Stimulated activated CD4-positive, alpha-beta T cell treated with anti-CD3 and anti-CD28 coated beads, Interleukin-1b, Interleukin-23, amount 100 ng/mL, for 1 hour (primary cell): ENCODE data around the gene SPOCD1.
A peak's percentile ranks its signal among the peaks of the same experiment; 100 is the strongest.

ENCODE experiments used
- DNase-seq, 2 donors: peaks; one replicate each; pipeline ENCODE4 v3.0.0-alpha.2; 2020; ENCODE audit warnings: low read depth in 2 of 2

The SPOCD1 gene

DNA sequence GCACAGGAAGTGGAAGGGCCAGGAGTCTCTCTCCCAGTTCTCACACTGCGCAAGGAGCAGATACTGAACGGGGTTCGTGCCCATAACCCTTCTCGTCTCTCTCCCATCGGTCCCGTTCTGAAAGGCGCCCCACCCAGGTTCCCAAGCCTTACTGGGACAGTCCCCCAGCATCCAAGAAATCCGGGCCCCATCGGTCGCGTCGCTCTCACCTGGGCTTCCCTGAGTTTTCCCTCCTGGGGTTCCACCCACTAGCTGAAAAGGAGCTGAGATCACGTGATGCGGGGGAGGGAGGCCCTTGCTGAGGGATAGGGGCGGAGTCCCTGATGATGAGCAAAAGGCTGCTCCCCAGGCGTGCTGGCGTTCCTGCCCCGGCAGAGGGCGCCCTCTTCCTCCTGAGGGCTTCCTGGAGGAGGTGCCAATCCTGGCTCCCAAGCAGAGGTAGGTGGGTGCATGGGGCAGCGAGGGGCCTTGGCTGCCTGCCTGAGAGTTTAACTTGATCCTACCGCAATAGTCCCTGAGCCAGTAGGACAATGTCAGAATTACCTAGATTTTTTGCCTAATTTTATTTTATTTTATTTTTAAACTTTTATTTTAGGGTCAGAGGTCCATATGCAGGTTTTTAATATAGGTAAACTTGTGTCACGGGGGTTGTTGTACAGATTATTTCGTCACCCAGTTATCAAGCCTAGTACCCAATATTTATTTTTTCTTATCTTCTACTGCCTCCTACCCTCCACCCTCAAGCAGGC lies at the start of gene SPOCD1:
SPOCD1 (minus strand) TSS at position 271 of the 749 bp plus-strand sequence. CDS start 689 bp downstream, outside the sequence.
- peak; percentile 50 to 74 for DNase-seq

DNA sequence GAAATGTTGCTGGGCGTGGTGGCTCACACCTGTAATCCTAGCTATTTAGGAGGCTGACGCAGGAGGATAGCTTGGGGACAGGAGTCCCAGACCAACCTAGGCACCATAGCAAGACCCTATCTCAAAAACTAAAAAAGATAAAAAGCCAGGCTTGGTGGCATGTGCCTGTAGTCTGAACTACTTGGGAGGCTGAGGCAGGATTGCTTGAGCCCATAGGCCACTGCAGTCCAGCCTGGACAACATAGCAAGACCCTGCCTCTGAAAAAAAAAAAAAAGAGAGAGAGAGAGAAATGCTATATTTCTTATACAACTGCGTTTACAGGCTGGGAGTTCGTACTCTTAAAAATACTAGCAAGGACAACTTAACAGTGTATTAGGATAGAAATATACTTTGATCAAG lies 46.2 kb upstream of the SPOCD1 start:
- DNase-seq: no peak

DNA sequence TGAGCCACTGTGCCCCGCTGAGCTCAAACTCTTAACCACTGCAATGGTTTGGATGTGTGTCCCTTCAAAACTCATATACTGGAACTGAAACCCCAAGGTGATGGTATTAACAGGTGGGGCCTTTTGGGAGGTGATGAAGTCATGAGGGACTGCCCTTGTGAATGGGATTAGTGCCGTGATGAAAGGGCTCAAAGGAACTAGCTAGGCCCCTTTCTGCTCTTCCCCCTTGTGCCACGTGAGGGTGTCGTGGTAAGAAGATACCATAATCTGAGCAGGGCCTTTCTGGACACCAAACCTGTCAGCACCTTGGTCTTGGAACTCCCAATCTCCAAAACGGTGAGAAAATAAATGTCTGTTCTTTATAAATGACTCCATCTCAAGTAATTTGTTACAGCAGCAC lies 45.5 kb upstream of the SPOCD1 start:
- no peak for DNase-seq

DNA sequence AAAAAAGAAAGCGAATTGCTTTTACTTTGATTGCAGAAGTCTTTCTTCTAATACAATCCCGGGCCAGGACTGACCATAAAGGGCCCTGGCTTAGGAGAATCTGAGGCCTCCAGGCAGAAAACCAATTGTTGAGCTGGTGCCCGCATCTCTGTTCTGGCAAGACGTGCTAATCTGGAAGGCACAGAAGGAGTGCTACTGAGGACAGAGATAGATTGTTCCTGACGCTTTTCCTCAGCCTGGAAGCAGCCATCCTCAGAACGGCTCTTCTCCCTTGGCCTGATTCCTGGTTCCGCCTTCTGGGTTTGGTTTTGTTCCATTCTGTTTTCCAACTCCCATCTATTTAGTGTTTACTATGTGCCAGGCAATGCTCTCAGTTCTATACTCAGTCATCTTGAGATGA lies 44.8 kb upstream of the SPOCD1 start:
- DNase-seq: no peak

DNA sequence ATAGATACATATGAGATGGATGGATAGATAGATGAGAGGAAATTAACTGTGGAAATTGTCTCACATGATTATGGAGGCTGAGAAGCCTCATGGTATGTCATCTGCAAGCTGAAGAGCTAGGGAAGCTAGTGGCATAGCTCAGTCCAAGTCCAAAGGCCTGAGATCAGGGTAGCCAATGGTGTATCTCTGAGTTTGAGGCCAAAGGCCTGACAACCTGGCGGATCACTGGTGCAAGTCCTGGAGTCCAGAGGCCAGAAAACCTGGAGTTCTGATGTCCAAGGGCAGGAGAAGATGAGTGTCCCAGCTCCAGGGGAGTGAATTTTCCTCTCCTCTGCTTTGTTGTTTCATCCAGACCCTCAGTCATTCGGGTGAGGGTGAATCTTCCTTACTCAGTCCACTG lies 43.9 kb upstream of the SPOCD1 start:
- no peak for DNase-seq

DNA sequence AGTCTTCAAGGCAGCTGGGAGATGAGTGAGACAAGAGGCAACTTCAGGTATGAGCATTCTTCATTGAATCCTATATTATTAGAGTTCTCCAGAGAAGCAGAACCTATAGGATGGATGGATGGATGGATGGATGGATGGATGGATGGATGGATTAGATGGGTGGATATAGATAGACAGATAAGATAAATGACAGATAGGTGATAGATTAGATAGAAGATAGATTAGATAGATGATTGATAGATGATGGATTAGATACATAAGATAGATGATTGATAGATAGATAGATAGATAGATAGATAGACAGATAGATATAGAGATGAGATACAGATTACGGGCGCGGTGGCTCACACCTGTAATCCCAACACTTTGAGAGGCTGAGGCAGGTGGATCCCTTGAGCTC lies 43.2 kb upstream of the SPOCD1 start:
- DNase-seq: no peak

DNA sequence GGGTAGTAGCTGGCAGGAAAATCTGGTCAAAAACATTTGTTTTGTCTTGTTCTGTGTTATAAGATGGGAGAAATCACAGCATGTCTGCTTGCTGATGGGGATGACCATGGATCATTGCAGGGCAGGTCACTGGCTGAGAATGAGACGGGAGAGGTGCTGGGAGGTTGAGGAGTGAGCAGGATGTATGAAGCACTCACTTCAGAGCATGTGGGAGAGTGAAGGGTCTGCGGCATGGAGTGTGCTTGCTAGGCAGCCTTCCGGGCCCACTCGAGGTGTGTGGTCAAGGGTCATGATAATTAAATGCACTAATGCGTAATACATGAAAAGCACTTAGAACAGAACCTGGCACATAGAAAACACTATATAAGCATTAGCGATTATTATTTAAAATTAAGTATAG lies 42.0 kb upstream of the SPOCD1 start:
- no peak for DNase-seq

DNA sequence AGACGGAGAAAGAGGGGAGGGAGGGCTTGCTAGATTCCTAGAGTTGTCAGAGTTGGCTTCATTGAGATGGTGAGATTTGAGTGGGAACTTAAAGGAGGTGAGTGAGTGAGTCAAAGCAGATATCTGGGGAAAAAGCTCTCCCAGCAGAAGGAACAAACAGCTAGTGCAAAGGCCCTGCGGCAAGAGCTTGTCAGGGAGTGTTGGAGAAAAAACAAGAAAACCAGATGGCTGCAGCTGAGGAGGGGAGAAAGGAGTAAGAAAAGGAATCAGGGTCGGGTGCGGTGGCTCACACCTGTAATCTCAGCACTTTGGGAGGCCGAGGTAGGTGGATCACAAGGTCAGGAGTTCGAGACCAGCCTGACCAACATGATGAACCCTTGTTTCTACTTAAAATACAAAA lies 40.3 kb upstream of the SPOCD1 start:
- no peak for DNase-seq

DNA sequence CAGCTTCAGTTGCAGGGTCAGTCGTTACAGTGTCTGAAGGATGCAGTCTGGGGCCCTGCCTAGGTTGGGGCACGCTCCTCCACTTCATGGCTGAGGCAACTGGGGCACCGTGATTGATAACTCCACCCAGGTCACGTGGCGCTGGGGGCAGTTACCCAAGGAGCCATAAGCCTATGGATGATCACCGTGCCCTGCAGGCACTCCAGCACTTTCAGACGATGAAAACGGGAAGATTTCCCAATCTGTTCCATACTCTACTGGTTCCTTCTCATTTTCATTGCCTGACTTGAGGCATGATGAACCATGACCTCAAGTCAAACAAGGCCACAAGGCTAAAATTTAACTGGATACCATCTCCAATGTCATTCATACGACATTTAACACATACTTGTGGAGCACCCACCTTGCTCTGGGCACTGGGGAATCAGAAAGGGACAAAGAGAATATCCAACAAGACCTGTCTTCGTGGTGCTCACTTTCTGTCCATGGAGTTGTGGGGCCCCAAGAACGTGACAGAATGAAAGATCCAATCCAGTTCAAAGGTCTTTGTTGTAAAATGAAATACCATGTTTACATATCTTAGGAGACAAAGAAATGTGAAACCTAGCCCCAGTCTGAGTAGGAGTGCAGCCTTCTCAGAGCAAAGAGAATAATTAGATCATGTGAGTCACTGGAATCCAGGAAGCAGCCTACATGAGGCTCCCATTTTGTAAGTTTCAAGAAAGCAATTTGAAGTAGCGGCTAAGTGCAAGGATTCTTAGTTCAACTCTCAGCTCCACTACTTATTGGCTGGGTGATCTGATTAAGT lies 39.4 kb upstream of the SPOCD1 start:
- no peak for DNase-seq

DNA sequence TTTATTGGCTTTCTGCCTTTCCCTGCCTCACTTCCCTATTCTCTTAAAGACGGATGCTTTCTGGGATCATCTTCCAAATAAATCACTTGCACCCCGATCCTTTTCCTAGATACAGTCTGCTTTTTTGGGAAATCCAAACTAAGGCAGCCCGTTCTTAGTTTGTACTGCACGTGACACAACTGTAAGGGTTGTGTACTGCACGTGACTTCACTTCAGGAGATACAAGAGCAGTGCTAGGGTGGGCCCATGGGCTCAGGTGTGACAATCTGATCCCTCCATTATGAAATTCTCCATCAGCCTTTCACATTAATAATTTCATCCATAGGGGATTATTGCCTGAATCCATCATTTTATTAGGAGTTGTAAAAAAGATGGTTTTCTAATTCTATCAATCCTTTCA lies 33.8 kb upstream of the SPOCD1 start:
- no peak for DNase-seq

DNA sequence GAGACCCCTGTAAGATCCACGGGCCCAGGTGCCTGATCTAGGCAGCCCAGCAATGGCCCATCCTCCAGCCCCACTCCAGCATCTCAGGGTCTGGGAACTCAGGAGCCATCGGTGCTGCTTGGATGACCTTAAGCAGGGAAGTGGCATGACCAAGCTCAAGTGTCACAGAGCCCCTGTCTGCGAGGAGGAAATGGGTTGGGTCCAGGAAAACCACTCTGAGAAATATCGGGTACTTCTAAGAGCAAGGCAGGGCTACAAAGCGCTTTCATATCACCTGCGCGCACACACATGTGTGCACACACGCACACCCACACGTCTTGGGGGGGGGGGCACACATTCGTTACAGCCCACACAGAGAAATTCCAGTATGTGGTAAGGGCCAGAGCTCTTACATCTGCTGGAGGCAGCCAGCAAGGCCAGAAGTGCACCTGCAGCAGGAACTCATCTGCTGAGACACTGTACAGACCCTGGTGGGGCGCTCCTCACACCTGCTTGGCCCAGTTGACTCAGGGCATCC lies 32.6 kb upstream of the SPOCD1 start:
- peak in 1 of 2 donors; percentile 15 for DNase-seq

DNA sequence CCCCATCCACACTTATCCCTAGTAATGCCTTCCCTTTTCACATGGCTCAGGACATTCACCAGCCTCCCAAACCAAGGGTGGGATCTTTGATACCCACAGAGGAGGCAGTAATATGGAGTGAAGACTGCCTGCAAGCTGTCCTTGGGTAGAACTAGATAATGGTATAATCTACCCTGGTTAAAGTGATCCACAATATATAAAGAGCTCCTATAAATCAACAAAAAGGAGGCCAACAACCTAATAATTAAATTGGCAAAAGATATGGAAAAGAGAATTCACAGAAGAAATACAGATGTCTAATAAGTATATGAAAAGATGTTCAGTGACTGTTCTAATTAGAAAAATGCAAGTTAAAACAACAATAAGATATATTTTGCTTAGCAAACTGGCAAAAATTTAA lies 30.7 kb upstream of the SPOCD1 start:
- no peak for DNase-seq

DNA sequence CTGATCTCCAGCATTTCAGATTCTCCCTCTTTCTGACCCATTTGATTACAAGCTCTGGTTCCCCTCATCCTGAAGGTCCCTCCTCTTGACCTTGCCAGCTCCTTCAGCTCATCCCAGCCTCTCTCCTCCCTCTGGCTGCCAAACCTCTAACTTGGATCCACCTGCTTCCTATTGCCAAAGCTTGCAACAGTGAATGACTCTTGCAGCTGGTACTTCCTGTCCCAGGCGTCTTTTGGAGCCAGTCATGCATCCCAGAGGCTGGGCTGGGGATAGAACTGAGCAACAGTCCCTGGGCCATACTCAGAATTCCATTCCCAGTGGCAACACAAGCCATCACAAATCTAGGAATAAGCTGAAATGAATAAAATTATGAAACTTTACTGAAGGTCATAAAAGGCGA lies 27.7 kb upstream of the SPOCD1 start:
- DNase-seq: no peak

DNA sequence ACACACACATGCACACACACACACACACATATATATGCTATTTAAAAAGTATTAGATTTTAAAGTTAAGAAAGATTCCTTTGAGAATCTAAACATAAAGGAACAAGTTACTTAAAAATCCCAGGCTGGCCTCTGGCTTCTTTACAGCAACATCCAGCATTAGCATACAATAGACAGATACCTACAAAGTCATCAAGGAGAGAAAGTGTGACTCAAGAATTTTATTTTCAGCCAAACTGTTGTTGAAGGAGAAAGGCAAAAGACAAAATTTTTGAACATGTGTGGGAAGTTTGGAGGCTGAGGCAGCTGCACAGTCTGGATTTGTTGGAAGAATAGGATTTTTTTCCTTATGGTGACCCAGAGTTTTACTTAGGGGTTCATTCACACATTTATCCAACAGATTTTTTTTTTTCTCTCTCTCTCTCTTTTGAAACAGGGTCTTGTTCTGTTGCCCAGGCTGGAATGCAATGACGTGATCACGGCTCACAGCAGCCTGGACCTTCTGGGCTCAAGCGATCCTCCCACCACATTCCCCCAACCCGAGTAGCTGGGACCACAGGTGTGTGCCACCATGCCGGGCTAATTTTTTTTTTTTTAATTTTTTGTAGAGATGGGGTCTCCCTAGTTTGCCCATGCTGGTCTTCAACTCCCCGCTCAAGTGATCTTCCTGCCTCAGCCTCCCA lies 24.0 kb upstream of the SPOCD1 start:
- no peak for DNase-seq

DNA sequence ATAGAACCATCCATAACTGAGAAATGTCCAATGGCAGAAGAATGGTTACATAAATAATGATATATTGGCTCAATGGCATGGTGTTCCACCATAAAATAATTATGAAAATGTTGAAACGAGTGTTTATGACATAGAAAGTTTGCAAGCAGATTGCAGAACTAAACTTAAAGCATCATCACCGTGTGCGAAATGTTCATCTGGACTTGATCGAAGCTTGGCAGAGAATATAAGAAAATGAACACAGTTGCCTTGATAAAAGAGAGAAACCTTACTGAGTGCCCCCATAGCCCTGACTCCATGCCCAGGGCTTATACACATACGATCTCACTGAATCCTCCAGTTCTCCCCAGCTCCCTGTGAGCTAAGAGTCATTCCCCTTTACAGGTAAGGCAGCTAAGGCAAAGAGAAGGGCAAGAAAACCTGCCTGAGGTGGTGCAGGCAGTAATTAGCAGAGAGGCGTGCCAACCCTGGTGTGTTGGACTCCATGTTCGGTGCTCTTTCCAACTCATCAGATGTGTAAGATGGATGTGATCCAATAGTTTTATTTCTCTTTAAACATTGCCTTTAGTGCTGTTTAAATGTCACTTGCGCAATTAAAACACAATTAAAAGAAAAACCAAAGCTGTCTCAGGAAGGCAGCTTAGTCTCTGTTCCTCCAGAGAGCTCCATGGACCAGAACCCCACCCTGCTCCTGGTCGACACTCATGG lies 21.8 kb upstream of the SPOCD1 start:
- DNase-seq: no peak

DNA sequence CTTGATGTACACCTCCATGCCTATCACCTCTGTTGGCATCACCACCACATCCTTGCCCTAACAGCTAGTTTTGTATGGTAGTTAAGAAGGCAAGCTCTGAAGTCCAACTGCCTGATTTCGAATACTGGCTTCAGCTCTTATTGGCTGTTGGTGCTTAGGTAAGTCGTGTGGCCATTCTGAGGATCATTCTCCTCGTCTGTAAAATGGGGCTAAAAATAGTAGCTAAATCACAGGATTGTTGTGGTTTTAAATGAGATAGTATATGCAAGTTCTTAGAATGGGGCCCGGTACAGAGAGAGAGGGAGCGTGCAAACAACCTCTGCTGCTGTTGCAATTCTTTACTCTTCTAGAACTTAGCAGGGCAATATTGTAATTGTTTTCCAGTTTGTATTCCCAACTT lies 20.8 kb upstream of the SPOCD1 start:
- no peak for DNase-seq

DNA sequence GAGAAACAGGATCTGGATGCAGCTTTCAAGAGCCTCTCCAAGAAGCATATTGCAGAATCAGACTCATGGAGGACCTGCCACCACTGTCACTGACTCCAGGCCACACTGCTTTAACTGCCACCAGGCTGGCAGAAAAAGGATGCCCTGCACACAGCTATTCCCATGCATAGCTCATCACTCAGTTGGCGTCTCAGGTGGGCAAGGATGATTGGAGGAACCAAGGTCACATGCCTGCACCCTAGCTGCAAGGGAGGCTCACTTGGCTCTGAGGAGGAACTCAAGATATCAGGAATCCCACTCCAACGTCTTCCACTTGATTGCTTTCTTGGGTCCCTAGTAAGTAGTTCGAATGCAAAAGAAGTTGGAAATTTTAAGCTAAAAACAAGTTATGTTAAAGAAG lies 19.6 kb upstream of the SPOCD1 start:
- no peak for DNase-seq

DNA sequence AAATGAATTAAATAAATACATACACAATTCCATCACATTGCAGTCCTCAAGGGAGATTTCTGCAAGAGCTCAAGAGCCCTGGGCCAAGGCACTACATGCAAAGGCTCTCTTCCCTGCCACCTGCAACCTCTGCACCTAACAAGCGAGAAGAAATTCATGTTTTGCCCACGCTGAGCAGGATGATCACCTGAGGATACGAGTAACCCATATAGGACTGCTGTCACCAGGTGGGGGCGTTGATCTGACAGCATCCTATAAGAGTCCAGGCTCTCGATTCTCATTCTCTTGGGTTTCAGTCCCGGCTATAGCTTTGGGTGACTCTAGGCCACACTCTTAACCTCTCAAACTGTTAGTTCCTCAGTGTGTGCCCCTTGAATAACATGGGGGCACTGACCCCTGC lies 18.7 kb upstream of the SPOCD1 start:
- DNase-seq: no peak

DNA sequence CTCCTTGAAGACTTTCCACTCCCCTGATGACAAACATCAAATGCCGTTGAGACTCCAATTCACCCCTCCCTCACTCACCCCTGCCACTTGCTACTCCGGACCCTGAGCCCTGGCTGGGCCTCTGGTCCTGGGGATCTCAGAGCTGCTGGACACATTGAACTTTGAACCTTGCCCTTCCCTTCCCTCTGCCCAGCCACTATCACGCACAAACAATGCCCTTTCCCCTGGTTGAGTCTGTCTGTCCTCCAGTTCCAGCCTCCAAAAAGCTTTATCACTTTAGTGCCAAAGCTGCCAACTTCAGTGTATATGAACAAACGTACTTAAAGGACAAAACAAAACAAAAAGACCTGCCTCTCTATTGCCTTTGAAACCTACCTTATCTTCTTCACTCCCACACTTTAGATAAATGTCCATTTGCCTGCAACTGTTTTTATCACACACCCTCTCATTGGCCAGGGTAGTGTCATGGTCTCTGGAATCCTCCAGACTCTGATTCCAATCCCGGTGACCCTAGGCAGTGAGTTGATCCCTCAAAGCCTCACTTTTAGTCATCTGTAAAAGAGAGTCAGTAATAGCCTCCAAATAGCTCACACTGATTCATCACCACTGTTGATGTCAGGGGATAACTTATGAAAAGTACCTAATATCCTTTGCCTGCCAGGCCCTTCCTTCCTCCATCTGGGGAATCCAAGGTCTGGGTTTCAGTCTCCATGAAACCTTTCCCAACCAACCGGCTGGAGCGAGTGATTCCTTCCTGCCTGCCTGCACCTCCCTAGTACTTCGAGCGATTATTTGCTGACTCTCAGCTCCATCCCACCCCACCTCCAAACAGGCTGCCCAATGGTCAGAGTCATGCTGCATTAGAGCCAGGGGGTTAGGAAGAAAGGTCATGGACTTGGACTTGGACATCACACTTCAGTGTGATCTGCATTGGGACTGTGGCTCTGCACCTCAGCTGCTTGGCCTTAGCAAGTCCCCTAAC lies 15.9 kb upstream of the SPOCD1 start:
- no peak for DNase-seq

DNA sequence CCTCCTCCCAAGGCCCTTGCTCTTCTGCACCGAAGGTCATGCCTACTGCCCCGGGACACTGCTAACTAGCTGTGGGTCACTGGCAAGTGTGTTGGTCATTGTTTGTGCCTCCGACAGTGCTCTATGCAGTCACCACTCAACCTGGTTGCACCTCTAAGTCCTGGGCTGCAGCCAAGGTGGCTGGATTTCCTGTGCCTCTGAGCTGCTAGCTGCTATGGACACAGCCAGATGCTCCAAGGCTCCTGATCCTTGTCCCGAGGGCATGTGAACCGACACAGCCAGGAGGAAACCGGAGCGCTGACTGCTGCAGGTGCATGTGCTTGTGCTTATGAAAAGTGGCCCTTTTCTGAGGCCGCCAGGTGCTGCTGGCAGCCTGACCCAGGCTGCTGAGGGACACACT lies 14.7 kb upstream of the SPOCD1 start:
- DNase-seq: no peak

DNA sequence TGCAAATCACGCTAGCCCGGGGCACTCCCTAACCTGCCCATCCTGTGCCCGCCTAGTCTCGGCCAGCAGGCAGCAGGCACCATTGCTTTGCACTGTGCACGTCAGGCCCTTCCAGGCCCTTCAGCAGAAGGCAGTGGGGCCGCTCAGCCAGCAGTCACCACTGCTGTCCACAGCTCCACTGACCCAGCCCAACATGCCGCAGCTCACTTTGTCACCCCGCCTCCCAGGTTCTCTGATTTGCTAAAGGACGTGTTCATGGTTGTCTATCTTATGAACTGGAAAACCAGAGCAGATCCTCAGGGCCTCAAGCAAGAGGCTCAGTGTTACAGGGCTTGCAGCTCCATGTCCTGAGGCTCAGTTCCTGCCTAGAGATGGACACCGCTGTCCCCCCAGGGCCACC lies 14.2 kb upstream of the SPOCD1 start:
- no peak for DNase-seq
